Measurements from ENCODE around the gene MYRIP.
A peak's percentile ranks its signal among the peaks of the same experiment; 100 is the strongest.
"Not testable (repeated sequence)": the region's sequence is repeated elsewhere in the genome, so short reads cannot be mapped to it uniquely, and the experiment has no call there.

MYRIP gene

DNA sequence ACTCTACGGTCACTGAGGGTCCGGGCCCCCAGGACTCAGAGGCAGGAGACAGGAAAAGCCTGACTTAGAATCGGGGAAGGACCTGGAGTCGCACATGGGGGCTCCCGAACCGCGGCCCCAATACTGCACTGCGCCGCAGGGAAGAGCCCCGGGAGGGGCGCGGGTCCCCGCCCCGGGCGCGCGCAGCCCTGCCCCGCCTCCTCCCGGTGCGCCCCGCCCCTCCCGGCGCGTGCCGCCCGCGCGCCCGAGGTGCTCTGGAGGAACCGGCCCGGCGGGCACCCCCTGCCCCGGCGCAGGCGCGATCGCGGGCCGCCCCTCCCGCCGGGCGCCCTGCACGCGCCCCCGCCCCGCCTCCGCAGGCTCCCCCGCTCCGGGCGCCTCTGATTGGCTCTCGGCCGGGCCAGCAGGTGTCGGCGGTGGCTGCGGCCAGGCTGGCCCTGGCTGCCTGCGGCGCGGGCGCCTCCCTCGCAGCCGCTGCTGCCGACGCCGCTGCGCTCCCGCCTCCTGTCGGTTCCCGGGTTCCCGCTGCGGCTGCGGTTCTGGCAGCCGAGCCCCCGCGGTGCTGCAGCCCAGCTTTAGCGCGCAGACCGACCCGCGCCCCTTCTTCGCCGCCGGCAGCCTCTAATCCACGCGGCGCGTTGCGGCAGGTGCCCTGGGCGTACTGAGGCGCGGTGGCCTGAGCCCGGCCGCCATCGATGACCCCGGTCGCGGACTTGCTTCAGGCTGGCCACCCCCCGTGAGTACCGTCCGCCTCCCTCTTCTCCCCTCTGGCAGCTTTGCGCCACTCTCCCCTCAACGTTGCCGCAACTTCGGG lies at the start of gene MYRIP:
MYRIP (plus strand) TSS at position 429 of the 814 bp plus-strand sequence. CDS start 91,208 bp downstream, outside the sequence.
- 0 out of 22 replicates have a peak within 1 kb of the TSS, but pooled peaks of 1 of the 11 experiments have one; percentile 10 for H3K27ac ChIP-seq
- H3K36me3 ChIP-seq = no peaks in the 10 kb centered on the region
- peak within 1 kb of the TSS; percentile 64 to 82 (median 74) for H3K4me3 ChIP-seq
- H3K9me3 ChIP-seq (replicated peaks in 1 of 11) = no peaks in the 10 kb centered on the region
- peaks cover 0 to 8% (median 0%) of the 10 kb centered on the region in 11 experiments; a peak in 1 of 22 replicates for H4K20me1 ChIP-seq
- H3K27me3 ChIP-seq = peaks cover 36 to 44% (median 40%) of the 10 kb centered on the region in 11 experiments
- no peak for TF ChIP-seq Cebpa-rat (IDR thresholded peaks at IDR 0.05)
- peak within 1 kb of the TSS; percentile 99 to 100 (median 100) for H3K4me2 ChIP-seq
- H3K4me1 ChIP-seq = peaks cover 8 to 25% (median 16%) of the 10 kb centered on the region in 10 experiments; a peak in 18 of 20 replicates
- peak within 1 kb of the TSS; percentile 45 to 76 (median 67) for H3K9ac ChIP-seq

DNA sequence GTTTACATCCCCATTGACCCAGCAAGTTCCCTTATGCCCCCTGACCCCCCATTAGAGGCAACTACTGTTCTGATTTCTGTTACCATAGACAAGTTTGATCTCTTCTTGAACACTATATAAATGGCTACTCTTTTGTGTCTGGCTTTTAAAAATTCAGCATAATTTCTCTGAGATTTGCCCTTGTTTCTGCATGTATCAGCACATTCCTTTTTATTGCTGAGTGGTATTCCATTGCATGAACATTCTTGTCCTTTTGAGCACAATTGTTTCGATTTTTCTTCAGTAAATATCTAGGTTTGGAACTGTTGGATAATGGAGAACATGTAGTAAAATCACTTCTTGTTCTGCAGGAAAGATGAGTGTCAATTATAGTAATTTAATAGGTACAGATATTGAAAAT lies 49.1 kb upstream of the MYRIP start:
- no peaks in the 10 kb centered on the region for H4K20me1 ChIP-seq

DNA sequence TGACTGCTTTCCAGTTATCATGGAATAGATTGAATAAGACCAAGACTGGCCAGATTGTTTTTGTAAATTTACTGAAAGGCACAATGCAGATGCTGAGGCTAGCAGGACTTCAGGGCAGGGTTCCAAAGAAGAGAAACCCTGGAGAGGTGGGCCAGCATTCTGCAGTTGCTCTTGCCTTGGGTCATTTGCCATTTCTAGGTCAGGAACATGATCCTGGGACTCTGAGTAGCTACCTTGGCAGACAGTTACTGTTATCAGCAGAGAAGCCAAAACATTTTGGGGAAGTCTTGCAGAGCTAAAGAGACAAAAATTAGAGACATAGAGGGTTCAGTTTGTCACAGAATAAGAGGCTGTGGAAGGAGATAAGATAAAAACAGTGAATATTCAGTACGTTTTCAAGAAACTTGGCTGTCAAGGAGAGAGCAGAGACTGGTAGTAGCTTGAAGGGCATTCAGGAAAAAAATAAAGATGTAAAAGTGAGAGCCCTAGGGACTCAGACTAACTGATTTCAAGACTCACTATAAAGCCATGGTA lies 46.8 kb upstream of the MYRIP start:
- Histone ChIP-seq H3K4me1 (no peaks in the 10 kb centered on the region), H3K9ac (no peak overlapping the region), H3K27me3 (no peaks in the 10 kb centered on the region), H3K27ac (no peak overlapping the region), H3K9me3 (replicated peaks in 1 of 11) (peaks cover 8 to 23% (median 18%) of the 10 kb centered on the region in 11 experiments; a peak in 21 of 22 replicates), H3K4me3 (no peak overlapping the region), H4K20me1 (no peaks in the 10 kb centered on the region), H3K36me3 (no peaks in the 10 kb centered on the region), H3K4me2 (no peak overlapping the region)
- TF ChIP-seq Cebpa-rat (IDR thresholded peaks at IDR 0.05) = no peak

More for the DNA sequence above, 49.1 kb upstream of the MYRIP start:
- peaks cover 14 to 23% (median 19%) of the 10 kb centered on the region in 11 experiments for H3K9me3 ChIP-seq (replicated peaks in 1 of 11)
- H3K4me1 ChIP-seq = peaks cover 0 to 6% (median 4%) of the 10 kb centered on the region in 10 experiments; a peak in 13 of 20 replicates
- TF ChIP-seq Cebpa-rat (IDR thresholded peaks at IDR 0.05) = no peak
- no peaks in the 10 kb centered on the region for H3K27me3 ChIP-seq
- no peak overlapping the region for H3K4me3 ChIP-seq
- H3K36me3 ChIP-seq = no peaks in the 10 kb centered on the region
- H3K9ac ChIP-seq = no peak overlapping the region
- no peak overlapping the region for H3K4me2 ChIP-seq
- no peak overlapping the region for H3K27ac ChIP-seq

DNA sequence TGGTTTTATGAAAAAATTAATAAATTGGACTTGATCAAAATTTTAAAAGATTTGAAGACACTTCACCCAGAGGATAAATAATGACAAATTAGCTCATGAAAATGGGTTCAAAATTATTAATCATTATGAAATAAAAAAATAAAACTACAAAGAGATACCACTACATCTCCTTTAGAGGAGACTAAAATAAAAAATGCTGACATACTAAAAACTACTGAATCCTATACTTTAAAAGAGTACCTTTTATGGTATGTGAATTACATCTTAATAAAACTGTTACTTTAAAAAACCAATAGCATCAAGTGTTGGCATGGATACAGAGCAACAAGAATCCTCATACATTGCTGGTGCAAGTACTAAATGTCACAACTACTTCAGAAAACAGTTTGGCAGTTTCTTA lies 46.0 kb upstream of the MYRIP start:
- Histone ChIP-seq H3K27ac (no peak overlapping the region), H3K36me3 (no peaks in the 10 kb centered on the region), H3K27me3 (no peaks in the 10 kb centered on the region), H3K4me3 (no peak overlapping the region), H4K20me1 (no peaks in the 10 kb centered on the region), H3K4me2 (no peak overlapping the region), H3K9me3 (replicated peaks in 1 of 11) (peaks cover 15 to 28% (median 20%) of the 10 kb centered on the region in 11 experiments), H3K9ac (no peak overlapping the region), H3K4me1 (no peaks in the 10 kb centered on the region)
- no peak for TF ChIP-seq Cebpa-rat (IDR thresholded peaks at IDR 0.05)

DNA sequence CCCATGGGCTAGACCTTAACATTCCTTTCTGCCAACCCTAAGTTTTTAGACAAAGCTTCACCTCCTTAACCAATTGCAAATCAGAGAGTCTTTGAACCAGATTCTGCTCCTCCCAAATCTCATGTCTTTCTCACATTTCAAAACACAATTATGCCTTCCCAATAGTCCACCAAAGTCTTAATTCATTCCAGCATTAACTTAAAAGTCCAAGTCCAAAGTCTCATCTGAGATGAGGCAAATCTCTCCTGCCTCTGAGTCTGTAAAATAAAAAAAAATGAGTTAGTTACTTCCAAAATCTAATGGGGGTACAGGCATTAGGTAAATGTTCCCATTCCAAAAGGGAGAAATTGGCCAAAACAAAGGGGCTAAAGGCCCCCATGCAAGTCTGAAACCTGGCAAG lies 43.8 kb upstream of the MYRIP start:
- H3K4me1 ChIP-seq = peaks cover 0 to 10% (median 6%) of the 10 kb centered on the region in 10 experiments; a peak in 14 of 20 replicates
- H4K20me1 ChIP-seq = no peaks in the 10 kb centered on the region
- H3K4me3 ChIP-seq = no peak overlapping the region
- no peak overlapping the region for H3K9ac ChIP-seq
- TF ChIP-seq Cebpa-rat (IDR thresholded peaks at IDR 0.05) = no peak
- peaks cover 15 to 28% (median 20%) of the 10 kb centered on the region in 11 experiments for H3K9me3 ChIP-seq (replicated peaks in 1 of 11)
- no peak overlapping the region for H3K27ac ChIP-seq
- no peak overlapping the region for H3K4me2 ChIP-seq
- H3K27me3 ChIP-seq = no peaks in the 10 kb centered on the region
- no peaks in the 10 kb centered on the region for H3K36me3 ChIP-seq

DNA sequence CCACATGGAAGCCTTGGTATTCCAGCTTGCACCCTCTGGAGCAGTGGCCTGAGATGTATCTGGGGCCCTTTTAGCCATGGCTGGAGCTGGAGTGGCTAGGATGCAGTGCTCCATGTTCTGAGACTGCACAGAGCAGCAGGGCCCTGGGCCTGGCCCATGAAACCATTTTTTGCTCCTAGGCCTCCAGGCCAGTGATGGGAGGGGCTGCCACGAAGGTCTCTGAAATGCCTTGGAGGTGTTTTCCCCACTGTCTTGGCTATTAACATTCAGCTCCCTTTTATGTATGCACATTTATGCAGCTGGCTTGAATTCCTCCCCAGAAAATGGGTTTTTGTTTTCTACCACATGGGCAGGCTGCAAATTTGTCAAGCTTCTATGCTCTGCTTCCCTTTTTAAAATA lies 43.0 kb upstream of the MYRIP start:
- TF ChIP-seq Cebpa-rat (IDR thresholded peaks at IDR 0.05) = no peak
- H3K27ac ChIP-seq = no peak overlapping the region
- no peak overlapping the region for H3K9ac ChIP-seq
- H3K9me3 ChIP-seq (replicated peaks in 1 of 11) = peaks cover 15 to 28% (median 20%) of the 10 kb centered on the region in 11 experiments
- no peak overlapping the region for H3K4me3 ChIP-seq
- no peaks in the 10 kb centered on the region for H3K27me3 ChIP-seq
- no peaks in the 10 kb centered on the region for H4K20me1 ChIP-seq
- H3K4me1 ChIP-seq = peaks cover 0 to 16% (median 10%) of the 10 kb centered on the region in 10 experiments; a peak in 14 of 20 replicates
- H3K36me3 ChIP-seq = no peaks in the 10 kb centered on the region
- no peak overlapping the region for H3K4me2 ChIP-seq

DNA sequence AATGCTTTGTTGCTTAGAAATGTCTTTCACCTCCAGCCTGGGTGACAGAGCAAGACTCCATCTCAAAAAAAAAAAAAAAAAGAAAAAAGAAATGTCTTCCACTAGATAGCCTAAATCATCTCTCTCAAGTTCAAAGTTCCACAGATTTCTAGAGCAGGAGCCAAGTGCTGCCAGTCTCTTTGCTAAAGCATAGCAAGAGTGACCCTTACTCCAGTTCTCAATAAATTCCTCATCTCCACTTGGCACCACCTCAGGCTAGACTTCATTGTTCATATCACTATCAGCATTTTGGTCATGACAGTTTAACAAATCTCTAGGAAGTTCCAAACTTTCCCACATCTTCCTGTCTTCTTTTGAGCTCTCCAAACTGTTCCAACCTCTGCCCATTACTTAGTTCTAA lies 42.5 kb upstream of the MYRIP start:
- not testable (repeated sequence) for H3K4me2 ChIP-seq, H3K9ac ChIP-seq, H3K27ac ChIP-seq, H4K20me1 ChIP-seq, H3K4me3 ChIP-seq, H3K27me3 ChIP-seq, H3K36me3 ChIP-seq
- H3K9me3 ChIP-seq (replicated peaks in 1 of 11) = peaks cover 15 to 28% (median 20%) of the 10 kb centered on the region in 11 experiments
- peaks cover 0 to 17% (median 10%) of the 10 kb centered on the region in 10 experiments; a peak in 14 of 20 replicates for H3K4me1 ChIP-seq

DNA sequence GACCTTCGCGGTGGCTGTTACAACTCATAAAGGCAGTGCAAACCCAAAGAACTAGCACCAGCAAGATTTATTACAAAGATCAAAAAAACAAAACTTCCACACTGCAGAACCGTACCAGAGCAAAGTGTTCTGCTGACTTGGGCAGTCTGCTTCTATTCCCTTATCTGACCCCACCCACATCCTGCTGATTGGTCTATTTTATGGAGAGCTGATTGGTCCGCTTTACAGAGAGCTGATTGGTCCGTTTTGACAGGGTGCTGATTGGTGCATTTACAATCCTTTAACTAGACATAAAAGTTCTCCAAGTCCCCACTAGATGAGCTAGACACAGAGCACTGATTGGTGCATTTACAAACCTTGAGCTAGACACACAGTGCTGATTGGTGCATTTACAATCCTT lies 31.2 kb upstream of the MYRIP start:
- not testable (repeated sequence) for H3K4me3 ChIP-seq, H3K4me2 ChIP-seq, H3K27me3 ChIP-seq, H3K36me3 ChIP-seq, H3K4me1 ChIP-seq, H3K9ac ChIP-seq, H4K20me1 ChIP-seq, H3K27ac ChIP-seq
- peaks cover 14 to 29% (median 22%) of the 10 kb centered on the region in 11 experiments; a peak in 18 of 22 replicates for H3K9me3 ChIP-seq (replicated peaks in 1 of 11)

DNA sequence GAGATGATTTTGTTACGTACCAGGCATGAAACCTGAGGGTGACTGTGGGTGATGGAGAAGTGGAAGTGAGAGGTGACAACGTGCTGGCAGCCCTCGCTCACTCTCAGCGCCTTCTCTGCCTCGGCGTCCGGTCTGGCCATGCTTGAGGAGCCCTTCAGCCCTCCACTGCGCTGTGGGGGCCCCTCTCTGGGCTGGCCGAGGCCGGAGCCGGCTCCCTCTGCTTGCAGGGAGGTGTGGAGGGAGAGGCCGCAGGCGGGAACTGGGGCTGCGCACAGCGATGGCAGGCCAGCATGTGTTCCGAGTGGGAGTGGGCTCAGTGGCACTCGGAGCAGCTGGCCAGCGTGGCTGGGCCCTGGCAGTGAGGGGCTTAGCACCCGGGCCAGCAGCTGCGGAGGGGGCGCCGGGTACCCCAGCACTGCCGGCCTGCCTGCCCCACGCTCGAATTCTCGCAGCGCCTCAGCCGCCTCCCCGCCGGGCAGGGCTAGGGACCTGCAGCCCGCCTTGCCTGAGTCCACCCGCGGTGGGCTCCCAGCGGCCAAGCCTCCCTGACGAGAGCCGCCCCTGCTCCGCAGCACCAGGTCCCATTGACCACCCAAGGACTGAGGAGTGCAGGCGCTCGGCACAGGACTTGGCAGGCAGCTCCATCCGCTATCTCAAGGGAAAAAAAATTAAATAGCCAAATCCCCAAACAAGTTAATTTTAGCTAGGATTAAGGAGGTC lies 29.7 kb upstream of the MYRIP start:
- no peak overlapping the region for H3K4me3 ChIP-seq
- H3K9ac ChIP-seq = no peak overlapping the region
- H3K27me3 ChIP-seq = no peaks in the 10 kb centered on the region
- H3K9me3 ChIP-seq (replicated peaks in 1 of 11) = peaks cover 11 to 27% (median 21%) of the 10 kb centered on the region in 11 experiments; a peak in 15 of 22 replicates
- peaks cover 0 to 5% (median 0%) of the 10 kb centered on the region in 10 experiments; a peak in 1 of 20 replicates for H3K4me1 ChIP-seq
- no peak overlapping the region for H3K4me2 ChIP-seq
- H3K27ac ChIP-seq = no peak overlapping the region
- no peaks in the 10 kb centered on the region for H4K20me1 ChIP-seq
- no peaks in the 10 kb centered on the region for H3K36me3 ChIP-seq
- no peak for TF ChIP-seq Cebpa-rat (IDR thresholded peaks at IDR 0.05)
